Type B pancreatic cell (in vitro differentiated cells): ENCODE results near the gene PRMT7. TPM values are rescaled to one million over a fixed set of nuclear protein-coding genes. Genes with fewer than 3 reads are reported as not detected.

ENCODE experiments used
- DNase-seq: peaks from one replicate; pipeline ENCODE4 v3.0.0; 2021; ENCODE audit warnings: mixed read lengths; ENCODE audit not compliant: unreplicated experiment; ENCODE audit errors: extremely low spot score
- H3K27ac Mint-ChIP-seq: 2 replicates; pipeline ENCODE4 v1.8.0; 2021; ENCODE audit warnings: mild to moderate bottlenecking, mixed read lengths
- H3K27me3 Mint-ChIP-seq: 2 replicates; pipeline ENCODE4 v1.8.0; 2021; ENCODE audit warnings: mixed read lengths
- H3K36me3 Mint-ChIP-seq: 2 replicates; pipeline ENCODE4 v1.8.0; 2021; ENCODE audit warnings: mixed read lengths
- H3K4me1 Mint-ChIP-seq: one replicate; pipeline ENCODE4 v1.8.0; 2021; ENCODE audit warnings: mixed read lengths; ENCODE audit not compliant: unreplicated experiment
- H3K4me3 Mint-ChIP-seq: 2 replicates; pipeline ENCODE4 v1.8.0; 2021; ENCODE audit warnings: mild to moderate bottlenecking, mixed read lengths
- H3K9me3 Mint-ChIP-seq: 2 replicates; pipeline ENCODE4 v1.8.0; 2021; ENCODE audit warnings: mixed read lengths
- CTCF ChIP-seq: fragments of 200-600 bp; sonication (generic); conservative IDR thresholded peaks from 2 replicates; pipeline ENCODE4 v1.5.0; 2021; ENCODE audit warnings: antibody characterized with exemption, mild to moderate bottlenecking
- total RNA-seq: library from RNA; stranded (reverse); gene quantifications from 2 replicates; pipeline ENCODE4 v1.2.1, GENCODE V29; 2021; ENCODE audit warnings: low replicate concordance

Gene PRMT7
- total RNA-seq, 1 donor from 2014 or later, result 66.9 TPM

DNA sequence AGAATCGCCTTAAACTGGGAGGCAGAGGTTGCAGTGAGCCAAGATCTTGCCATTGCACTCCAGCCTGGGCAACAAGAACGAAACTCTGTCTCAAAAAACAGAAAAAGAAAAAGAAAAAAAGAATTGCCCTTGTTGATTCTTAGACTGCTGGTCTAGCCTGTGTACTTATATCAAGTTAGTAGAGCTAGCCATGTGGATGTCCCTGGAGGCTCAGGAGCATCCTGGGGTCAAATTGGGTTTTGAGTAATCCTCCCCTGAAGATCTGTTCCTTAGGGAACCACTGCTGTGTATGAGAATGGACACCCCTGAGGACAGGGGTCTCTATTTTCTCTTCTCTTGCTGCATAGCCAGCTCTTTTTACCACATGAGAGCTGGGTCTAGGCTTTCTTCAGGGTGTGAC is 21.6 kb upstream of the PRMT7 start:
- Mint-ChIP-seq H3K4me1 (peaks cover 9% of the 10 kb centered on the region), H3K27ac (no peak overlapping the region), H3K9me3 (no peaks in the 10 kb centered on the region), H3K27me3 (no peaks in the 10 kb centered on the region), H3K4me3 (no peak overlapping the region), H3K36me3 (peaks cover 25% of the 10 kb centered on the region)
- no peak for DNase-seq
- no peak for TF ChIP-seq CTCF

GRCh38 chr16:68289621-68290329 is 21.0 kb upstream of the PRMT7 start:
- DNase-seq, result no peak
- Mint-ChIP-seq H3K4me3 (no peak overlapping the region), H3K27me3 (no peaks in the 10 kb centered on the region), H3K36me3 (peaks cover 25% of the 10 kb centered on the region), H3K4me1 (peaks cover 9% of the 10 kb centered on the region), H3K27ac (peak overlapping the region; percentile 1), H3K9me3 (no peaks in the 10 kb centered on the region)
- TF ChIP-seq CTCF, result no peak

DNA sequence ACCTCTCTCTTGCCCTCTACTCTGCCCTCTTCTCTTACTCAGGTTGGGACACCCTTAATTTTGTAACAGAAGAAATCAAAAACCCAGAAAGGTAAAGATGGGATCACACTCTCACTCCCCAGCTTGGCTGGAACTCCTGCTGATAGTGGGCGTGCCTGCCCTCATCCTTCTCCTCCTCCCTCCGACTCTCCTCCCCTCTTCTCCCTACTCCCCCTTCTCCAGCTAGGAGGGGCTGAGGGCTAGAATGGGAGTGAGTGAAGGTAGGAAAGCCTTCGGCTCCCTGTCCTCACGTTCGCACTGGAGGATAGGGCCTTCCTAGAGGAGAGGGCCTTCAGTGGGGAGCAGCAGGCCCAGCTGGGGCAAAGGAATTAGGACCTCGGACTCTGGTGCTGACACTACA is 20.4 kb upstream of the PRMT7 start:
- H3K36me3 Mint-ChIP-seq, result peaks cover 25% of the 10 kb centered on the region
- H3K9me3 Mint-ChIP-seq, result no peaks in the 10 kb centered on the region
- H3K27me3 Mint-ChIP-seq, result no peaks in the 10 kb centered on the region
- DNase-seq, result no peak
- H3K4me3 Mint-ChIP-seq, result no peak overlapping the region
- peaks cover 9% of the 10 kb centered on the region for H3K4me1 Mint-ChIP-seq
- TF ChIP-seq CTCF, result no peak
- H3K27ac Mint-ChIP-seq, result peak overlapping the region; percentile 1

DNA sequence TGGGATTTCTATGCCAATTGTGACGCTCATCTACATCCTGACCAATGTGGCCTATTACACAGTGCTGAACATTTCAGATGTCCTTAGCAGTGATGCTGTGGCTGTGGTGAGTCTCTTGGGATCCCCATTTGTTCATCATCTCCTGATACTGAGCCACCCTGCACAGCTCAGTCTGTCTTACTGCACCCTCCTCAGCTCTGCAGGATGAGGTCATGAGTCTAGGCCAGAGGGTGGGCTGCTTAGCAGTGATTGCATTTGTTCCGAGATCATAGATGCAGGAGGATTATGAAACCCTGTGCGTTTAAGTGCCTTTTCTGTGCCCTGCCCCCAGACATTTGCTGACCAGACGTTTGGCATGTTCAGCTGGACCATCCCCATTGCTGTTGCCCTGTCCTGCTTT is 19.6 kb upstream of the PRMT7 start:
- Mint-ChIP-seq H3K4me3 (no peak overlapping the region), H3K27me3 (no peaks in the 10 kb centered on the region), H3K36me3 (peaks cover 23% of the 10 kb centered on the region), H3K4me1 (peaks cover 9% of the 10 kb centered on the region), H3K9me3 (no peaks in the 10 kb centered on the region), H3K27ac (no peak overlapping the region)
- no peak for DNase-seq
- no peak for TF ChIP-seq CTCF

DNA sequence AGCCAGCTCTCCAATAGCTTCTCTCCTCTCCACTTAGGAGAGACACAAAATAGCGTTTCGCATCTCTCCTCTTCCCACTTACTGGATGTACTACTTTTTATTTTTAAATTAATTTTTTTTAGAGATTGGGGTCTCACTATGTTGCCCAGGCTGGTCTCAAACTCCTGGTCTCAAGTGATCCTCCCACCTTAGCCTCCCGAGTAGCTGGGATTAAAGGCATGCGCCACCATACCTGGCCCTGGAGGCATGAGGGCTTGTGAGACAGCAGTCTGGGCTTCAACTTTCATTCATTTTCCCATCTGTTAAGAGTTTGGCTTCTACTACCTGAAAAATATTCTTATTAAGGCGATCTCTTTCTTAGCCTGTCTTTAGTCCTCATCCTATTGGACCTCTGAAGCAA is 18.4 kb upstream of the PRMT7 start:
- Mint-ChIP-seq H3K27ac (no peak overlapping the region), H3K9me3 (no peaks in the 10 kb centered on the region), H3K27me3 (no peaks in the 10 kb centered on the region), H3K4me3 (no peak overlapping the region), H3K36me3 (peaks cover 24% of the 10 kb centered on the region), H3K4me1 (peaks cover 9% of the 10 kb centered on the region)
- TF ChIP-seq CTCF, result no peak
- DNase-seq, result no peak
